ENCODE measurements around the gene ATP5MC3.

DNA sequence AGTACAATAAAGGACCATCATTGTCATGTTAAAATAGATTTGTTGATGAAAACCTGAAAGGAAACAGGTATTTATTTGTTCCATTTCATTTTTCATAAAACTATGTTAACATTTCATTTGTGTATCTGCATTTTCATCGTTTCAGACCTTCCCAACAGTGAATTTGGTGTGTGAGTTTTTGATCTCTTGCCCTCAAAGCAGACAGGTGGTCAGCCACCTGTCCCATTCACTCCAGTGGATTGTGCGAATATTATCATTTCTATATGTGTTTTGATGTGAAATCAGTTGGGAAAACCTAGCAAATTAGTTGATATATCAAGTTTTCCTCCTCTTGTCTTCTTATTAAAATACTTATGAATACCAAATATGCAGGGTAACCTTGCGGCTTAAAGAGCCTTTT is 25.4 kb upstream of the ATP5MC3 start:
- TF ChIP-seq, protein P1, sequence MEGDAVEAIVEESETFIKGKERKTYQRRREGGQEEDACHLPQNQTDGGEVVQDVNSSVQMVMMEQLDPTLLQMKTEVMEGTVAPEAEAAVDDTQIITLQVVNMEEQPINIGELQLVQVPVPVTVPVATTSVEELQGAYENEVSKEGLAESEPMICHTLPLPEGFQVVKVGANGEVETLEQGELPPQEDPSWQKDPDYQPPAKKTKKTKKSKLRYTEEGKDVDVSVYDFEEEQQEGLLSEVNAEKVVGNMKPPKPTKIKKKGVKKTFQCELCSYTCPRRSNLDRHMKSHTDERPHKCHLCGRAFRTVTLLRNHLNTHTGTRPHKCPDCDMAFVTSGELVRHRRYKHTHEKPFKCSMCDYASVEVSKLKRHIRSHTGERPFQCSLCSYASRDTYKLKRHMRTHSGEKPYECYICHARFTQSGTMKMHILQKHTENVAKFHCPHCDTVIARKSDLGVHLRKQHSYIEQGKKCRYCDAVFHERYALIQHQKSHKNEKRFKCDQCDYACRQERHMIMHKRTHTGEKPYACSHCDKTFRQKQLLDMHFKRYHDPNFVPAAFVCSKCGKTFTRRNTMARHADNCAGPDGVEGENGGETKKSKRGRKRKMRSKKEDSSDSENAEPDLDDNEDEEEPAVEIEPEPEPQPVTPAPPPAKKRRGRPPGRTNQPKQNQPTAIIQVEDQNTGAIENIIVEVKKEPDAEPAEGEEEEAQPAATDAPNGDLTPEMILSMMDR (IDR thresholded peaks at IDR 0.05; ENCODE audit: low read length), result no peak
- TF ChIP-seq EZH2phosphoT487 (IDR thresholded peaks at IDR 0.05; ENCODE audit: low read length) (no peak), EZH2 (optimal IDR thresholded peaks at IDR 0.05; ENCODE audit: low read depth, low read length) (no peak)

Data from MM.1S (cell line).